GM13976 (cell line): Measurements from ENCODE around the gene MUC4.
"Not testable (repeated sequence)": the region's sequence is repeated elsewhere in the genome, so short reads cannot be mapped to it uniquely, and the experiment has no call there.

Experiments used
- DNase-seq: peaks from one replicate; pipeline ENCODE4 v3.0.0; 2012; ENCODE audit warnings: low spot score
- CTCF ChIP-seq: IDR thresholded peaks from 2 replicates; pipeline ENCODE4 v1.5.1; 2012; ENCODE audit warnings: borderline replicate concordance, mild to moderate bottlenecking; ENCODE audit not compliant: insufficient read depth; ENCODE audit errors: extremely low read depth, missing control alignments, control extremely low read depth
- in situ Hi-C: fragments of 300-500 bp; cut with MboI; formaldehyde crosslinking; loops from one replicate; pipeline ENCODE4 v1.12.0; 2022; ENCODE audit warnings: low sequenced_read_pairs, mixed read lengths, inconsistent platforms; ENCODE audit not compliant: unreplicated experiment

Gene MUC4

GRCh38 chr3:195796795-195797194 lies 14.9 kb downstream of the MUC4 start:
- no peak for TF ChIP-seq CTCF
- in situ Hi-C loops = no loop called here

GRCh38 chr3:195794708-195795107 lies 17.0 kb downstream of the MUC4 start:
- in situ Hi-C loops = no loop called here
- DNase-seq = no peak
- TF ChIP-seq CTCF = no peak

More at GRCh38 chr3:195796795-195797194, 14.9 kb downstream of the MUC4 start:
- no peak for DNase-seq

GRCh38 chr3:195792621-195793020 lies 19.1 kb downstream of the MUC4 start:
- in situ Hi-C loops, DNase-seq: not testable (repeated sequence)

GRCh38 chr3:195790901-195791300 lies 20.8 kb downstream of the MUC4 start:
- DNase-seq = no peak
- TF ChIP-seq CTCF = no peak
- in situ Hi-C loops = no loop called here

DNA sequence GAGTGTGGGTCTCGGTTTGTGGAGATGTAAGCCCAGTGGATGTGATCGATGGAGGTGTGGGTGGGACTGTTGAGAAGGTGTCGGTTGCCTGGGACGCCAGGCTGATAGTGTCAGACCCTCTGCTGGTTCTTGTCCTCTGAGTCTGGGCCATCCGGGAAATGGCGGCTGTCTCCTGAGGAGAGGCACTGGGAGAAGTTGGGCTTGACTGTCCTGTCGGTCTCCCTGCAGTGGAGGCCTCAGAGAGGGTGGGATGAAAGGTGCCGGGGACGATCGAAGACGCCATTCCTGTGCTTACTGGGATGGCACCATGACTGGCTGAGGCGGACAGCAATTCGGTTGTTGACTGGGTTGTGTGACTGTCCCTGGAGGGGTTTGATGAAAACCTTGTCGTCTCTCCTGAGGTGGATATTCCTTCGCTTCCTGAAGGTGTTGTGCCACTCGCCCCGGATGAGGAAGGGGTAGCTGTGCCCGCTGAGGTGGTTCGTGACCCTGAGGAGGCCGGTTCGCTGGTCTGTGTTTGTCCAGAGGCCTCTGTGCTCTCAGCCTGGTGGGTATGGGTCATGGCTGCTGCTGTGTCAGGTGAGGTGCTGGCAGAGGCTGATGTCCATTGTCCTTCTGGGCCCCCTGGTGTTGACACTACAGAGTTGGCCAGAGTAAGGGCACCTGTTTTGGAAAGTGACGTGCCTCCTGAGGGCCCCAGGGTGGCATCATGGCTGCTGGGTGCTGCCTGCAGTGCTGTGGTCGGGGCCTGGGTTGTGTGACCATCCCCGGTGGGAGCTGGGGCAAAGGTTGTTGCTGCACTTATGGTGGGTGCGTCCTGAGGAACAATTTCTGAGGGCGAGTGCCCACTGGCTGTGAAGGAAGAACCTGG lies 22.8 kb downstream of the MUC4 start:
- in situ Hi-C loops = no loop called here
- DNase-seq = no peak
- TF ChIP-seq CTCF = no peak

- in situ Hi-C loops, DNase-seq: not testable (repeated sequence)
These were observed 25.8 kb downstream of the MUC4 start for GRCh38 chr3:195785781-195786405.

- in situ Hi-C loops, DNase-seq: not testable (repeated sequence)
These were observed 27.7 kb downstream of the MUC4 start for GRCh38 chr3:195784031-195784430.

DNA sequence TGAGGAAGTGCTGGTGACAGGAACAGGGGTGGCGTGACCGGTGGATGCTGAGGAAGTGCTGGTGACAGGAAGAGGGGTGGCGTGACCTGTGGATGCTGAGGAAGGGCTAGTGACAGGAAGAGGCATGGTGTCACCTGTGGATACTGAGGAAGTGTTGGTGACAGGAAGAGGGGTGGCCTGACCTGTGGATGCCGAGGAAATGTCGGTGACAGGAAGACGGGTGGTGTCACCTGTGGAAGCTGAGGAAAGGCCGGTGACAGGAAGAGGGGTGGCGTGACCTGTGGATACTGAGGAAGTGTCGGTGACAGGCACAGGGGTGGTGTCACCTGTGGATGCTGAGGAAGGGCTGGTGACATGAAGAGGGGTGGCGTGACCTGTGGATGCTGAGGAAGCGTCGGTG lies 30.5 kb downstream of the MUC4 start:
- in situ Hi-C loops, DNase-seq: not testable (repeated sequence)

- in situ Hi-C loops = no loop called here
- no peak for DNase-seq
- TF ChIP-seq CTCF = no peak
These were observed 33.8 kb downstream of the MUC4 start for GRCh38 chr3:195777975-195778374.
